Hepatic stellate cell (primary cell): ENCODE measurements around the gene C3.
"Not testable (repeated sequence)": the region's sequence is repeated elsewhere in the genome, so short reads cannot be mapped to it uniquely, and the experiment has no call there.

Source experiments
- DNase-seq: peaks from one replicate; pipeline ENCODE4 v3.0.0; 2011; ENCODE audit warnings: low spot score

Gene C3

GRCh38 chr19:6713773-6714692, 6.4 kb downstream of the C3 start:
- DNase-seq: no peak

GRCh38 chr19:6712692-6713670, 7.5 kb downstream of the C3 start:
- DNase-seq: no peak

- DNase-seq: no peak
Measured at GRCh38 chr19:6712231-6712630, 8.2 kb downstream of the C3 start.

- DNase-seq: no peak
Measured at GRCh38 chr19:6711605-6712004, 8.8 kb downstream of the C3 start.

DNA sequence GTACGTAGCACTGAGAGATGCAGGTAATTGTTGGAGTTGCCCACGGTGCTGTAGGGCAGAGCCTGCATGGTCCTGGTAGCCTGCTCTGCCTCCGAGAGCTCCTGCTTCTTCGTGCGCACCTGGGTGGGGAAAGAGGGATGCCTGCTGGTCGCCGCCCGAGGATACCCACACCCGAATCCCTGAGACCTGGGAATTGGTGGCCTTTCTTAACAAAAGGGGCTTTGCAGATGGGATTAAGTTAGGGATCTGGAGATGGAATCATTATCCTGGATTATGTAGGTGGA, 9.4 kb downstream of the C3 start:
- no peak for DNase-seq

DNA sequence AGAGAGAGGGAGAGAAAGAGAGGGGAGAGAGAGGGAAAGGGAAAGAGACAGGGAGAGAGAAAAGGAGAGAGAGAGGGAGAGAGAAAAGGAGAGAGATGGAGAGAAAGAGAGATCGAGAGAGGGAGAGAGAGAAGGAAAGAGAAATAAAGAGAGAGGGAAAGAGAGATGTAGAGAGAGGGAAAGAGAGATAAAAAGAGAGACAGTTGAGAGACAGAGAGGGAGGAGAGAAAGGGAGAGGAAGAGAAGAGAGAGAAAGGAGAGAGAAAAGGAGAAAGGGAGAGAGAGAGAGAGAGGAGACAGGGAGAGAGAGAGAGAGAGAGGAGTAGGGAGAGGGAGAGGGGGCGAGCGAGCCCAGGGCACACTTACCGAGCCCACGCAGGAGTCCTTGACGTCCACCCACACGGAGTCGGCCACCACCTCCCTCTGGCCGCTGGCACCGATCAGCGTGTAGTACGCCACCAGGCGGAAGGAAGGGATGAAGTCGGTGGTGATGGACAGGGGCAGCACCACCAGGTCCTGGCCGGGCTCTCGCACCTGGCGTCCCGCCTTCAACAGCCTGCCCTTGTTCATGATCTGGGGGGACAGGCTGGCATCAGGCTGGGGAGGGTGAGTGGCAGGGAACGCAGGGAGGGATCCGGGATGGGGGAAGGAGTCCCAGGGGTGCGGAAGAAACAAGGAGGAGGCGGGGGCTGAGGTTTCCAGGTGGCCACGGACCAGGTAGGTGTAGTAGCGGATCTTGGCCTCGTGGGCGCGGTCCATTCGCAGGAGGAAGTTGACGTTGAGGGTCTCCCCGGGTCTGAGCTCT, 10.0 kb downstream of the C3 start:
- no peak for DNase-seq

GRCh38 chr19:6709549-6709948, 10.9 kb downstream of the C3 start:
- DNase-seq: no peak

DNA sequence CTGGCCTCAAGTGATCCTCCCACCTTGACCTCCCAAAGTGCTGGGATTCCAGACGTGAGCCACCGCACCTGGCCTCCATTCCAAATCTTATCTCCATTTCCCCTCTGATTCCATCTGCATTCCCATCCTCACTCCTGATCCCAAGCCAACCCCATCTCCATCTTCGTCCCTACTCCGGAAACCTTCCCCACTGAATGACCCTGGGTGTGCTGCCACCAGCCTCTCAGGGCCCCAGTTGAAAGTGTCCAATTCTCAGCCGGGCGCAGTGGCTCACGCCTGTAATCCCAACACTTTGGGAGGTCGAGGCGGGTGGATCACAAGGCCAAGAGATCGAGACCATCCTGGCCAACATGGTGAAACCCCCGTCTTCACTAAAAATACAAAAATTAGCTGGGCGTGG, 11.5 kb downstream of the C3 start:
- not testable (repeated sequence) for DNase-seq

DNA sequence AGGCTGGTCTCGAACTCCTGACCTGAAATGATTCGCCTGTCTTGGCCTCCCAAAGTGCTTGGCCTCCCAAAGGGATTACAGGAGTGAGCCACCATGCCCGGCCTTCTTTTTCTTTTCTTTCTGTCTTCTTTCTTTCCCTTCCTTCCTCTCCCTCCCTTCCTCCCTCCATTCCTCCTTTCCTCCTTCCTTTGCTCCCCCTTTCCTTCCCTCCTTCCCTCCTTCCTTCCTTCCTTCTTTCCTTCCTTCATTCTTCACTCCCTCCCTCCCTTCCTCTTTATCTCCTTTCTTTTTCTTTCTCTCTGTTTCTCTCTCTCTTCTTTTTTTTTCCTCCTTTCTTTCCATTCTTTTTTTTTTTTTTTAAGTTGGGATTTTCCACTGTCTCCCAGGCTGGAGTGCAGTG, 12.1 kb downstream of the C3 start:
- DNase-seq: no peak

DNA sequence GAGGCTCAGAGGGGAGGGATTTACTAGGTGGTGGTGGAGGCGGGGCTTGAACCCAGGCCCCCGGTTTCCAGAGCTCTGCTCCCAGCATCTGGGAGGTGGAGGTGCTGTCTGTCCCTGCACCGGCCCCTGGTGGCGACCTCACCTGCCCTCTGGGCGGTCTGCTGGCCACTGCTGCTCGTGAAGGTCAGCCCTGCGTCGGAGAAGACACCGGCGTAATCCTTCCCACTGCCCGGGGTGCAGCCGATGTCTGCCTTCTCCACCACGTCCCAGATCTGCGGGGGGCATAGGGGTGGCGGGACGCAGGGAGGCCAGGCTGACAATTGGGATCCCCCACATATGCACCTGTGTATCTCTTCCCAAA, 12.8 kb downstream of the C3 start:
- no peak for DNase-seq

- no peak for DNase-seq
Measured at GRCh38 chr19:6707011-6707657, 13.3 kb downstream of the C3 start.

DNA sequence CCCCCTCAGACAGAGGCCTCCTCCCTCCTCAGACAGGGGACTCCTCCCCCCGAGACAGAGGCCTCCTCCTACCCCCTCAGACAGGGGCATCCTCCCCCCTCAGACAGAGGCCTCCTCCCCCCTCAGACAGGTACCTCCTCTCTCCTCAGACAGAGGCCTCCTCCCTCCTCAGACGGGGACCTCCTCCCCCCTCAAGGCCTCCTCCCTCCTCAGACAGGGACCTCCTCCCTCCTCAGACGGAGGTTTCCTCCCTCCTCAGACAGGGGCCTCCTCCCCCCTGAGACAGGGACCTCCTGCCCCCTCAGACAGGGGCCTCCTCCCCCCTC, 13.9 kb downstream of the C3 start:
- DNase-seq: no peak

GRCh38 chr19:6705931-6706632, 14.4 kb downstream of the C3 start:
- DNase-seq: no peak

GRCh38 chr19:6700586-6701316, 19.7 kb downstream of the C3 start:
- no peak for DNase-seq

DNA sequence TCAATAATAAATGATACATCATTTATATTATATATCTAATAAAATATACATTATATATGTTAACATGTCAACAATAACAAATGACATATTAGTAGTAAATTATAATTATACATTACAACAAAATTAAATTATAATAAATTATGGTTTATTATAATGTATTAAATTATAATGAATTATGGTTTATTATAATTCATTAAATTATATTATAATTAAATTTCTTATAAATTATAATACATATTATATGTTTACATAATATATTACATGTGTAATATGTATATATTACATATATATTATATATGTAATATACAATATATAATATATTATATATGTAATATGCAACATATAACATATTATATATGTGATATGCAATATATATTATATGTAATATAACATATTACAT, 20.5 kb downstream of the C3 start:
- no peak for DNase-seq

DNA sequence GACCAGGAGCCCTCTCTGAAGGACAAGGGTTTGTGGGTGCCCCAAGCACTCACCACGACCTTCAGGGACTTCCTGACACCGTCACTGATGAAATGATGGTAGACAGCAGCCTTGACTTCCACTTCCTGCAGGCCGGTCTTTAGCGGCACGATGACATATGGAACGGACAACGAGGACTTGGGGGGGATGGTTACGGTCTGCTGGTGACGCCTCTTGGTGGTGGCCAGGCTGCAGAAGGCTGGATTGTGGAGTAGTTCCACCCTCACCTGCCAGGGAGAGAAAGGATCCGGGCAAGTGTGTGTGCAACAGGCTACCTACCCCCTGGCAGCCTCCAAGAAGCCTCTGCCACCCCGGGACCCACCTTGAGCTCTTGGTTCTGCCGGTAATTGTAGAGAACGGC, 23.2 kb downstream of the C3 start:
- DNase-seq: no peak

DNA sequence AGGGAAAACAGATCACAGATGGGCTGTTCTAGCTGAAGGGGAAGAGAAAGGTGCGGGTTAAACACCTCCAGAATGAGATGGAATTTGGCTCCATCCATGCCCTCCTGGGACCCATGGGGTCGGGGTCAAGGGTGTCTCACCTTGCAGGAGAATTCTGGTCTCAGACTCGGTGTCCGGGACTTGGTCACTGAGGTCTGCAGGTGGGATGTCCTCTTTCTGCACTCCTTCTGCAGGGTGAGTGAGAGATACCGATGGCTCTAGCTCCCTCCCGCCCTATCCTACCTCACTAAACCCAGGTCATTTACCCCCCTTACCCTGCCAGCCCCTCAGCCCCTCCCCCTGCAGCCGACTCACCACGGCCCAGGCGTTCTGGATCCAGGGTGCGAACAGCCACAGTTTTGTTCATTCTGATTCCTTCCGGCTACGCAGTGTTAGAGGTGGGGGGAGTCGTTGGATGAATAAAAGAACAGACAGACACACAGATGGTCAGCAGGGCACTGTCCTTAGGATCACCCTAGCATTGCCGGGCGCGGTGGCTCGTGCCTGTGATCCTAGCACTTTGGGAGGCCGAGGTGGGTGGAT, 24.1 kb downstream of the C3 start:
- no peak for DNase-seq

- DNase-seq: no peak
Measured at GRCh38 chr19:6694147-6694815, 26.2 kb downstream of the C3 start.

- DNase-seq: no peak
Measured at GRCh38 chr19:6693681-6694080, 26.8 kb downstream of the C3 start.

- no peak for DNase-seq
Measured at GRCh38 chr19:6693056-6693471, 27.4 kb downstream of the C3 start.
